AG08396 (cell line): Measurements from ENCODE around the gene UFM1.
"Not testable (repeated sequence)": the region's sequence is repeated elsewhere in the genome, so short reads cannot be mapped to it uniquely, and the experiment has no call there.

Source experiments
- DNase-seq: peaks from one replicate; pipeline ENCODE4 v3.0.0; 2012; ENCODE audit warnings: low spot score, mixed read lengths

The UFM1 gene

GRCh38 chr13:38365661-38366060, 16.0 kb downstream of the UFM1 start:
- DNase-seq: no peak

- no peak for DNase-seq
Measured at GRCh38 chr13:38366954-38367645, 17.4 kb downstream of the UFM1 start.

- DNase-seq: no peak
Measured at GRCh38 chr13:38369058-38369457, 19.4 kb downstream of the UFM1 start.

- DNase-seq: not testable (repeated sequence)
Measured at GRCh38 chr13:38370096-38370495, 20.4 kb downstream of the UFM1 start.

- DNase-seq: no peak
Measured at GRCh38 chr13:38372820-38373383, 23.3 kb downstream of the UFM1 start.

- no peak for DNase-seq
Measured at GRCh38 chr13:38376546-38376945, 26.9 kb downstream of the UFM1 start.

GRCh38 chr13:38381890-38382289, 32.2 kb downstream of the UFM1 start:
- no peak for DNase-seq

- no peak for DNase-seq
Measured at GRCh38 chr13:38382946-38383345, 33.3 kb downstream of the UFM1 start.

GRCh38 chr13:38384171-38384570, 34.5 kb downstream of the UFM1 start:
- DNase-seq: no peak

GRCh38 chr13:38385153-38385891, 35.7 kb downstream of the UFM1 start:
- no peak for DNase-seq

- DNase-seq: no peak
Measured at GRCh38 chr13:38386421-38386820, 36.8 kb downstream of the UFM1 start.

GRCh38 chr13:38391341-38391740, 41.7 kb downstream of the UFM1 start:
- DNase-seq: no peak

- no peak for DNase-seq
Measured at GRCh38 chr13:38394777-38395496, 45.3 kb downstream of the UFM1 start.

- DNase-seq: no peak
Measured at GRCh38 chr13:38395497-38395788, 45.8 kb downstream of the UFM1 start.

GRCh38 chr13:38398711-38399493, 49.3 kb downstream of the UFM1 start:
- DNase-seq: peak; percentile 20

GRCh38 chr13:38399535-38399934, 49.9 kb downstream of the UFM1 start:
- no peak for DNase-seq

- DNase-seq: no peak
Measured at GRCh38 chr13:38401276-38401675, 51.6 kb downstream of the UFM1 start.

- no peak for DNase-seq
Measured at GRCh38 chr13:38405216-38405615, 55.6 kb downstream of the UFM1 start.

GRCh38 chr13:38409771-38410170, 60.1 kb downstream of the UFM1 start:
- DNase-seq: no peak

GRCh38 chr13:38412266-38412665, 62.6 kb downstream of the UFM1 start:
- DNase-seq: no peak
